HepG2 (cell line): Measurements from ENCODE around the gene SH3GL2. TPM values are rescaled to one million over a fixed set of nuclear protein-coding genes. Genes with fewer than 3 reads are reported as not detected.

Source experiments
- ATAC-seq: fragments of 200-7000 bp; cut with Tn5 transposase; 3 replicates; pipeline ENCODE4 v1.9.1; 2020; ENCODE audit warnings: mild to moderate bottlenecking, moderate library complexity
- BruUV-seq: library from RNA; stranded (reverse); fragments of 400-500 nt; replicated peaks from 2 replicates; lab custom pipeline; 2021; lab: Mats Ljungman, UMichigan
- CTCF ChIA-PET: fragments of 300-600 bp; formaldehyde crosslinking; extraction: SDS; loops from one replicate; lab custom pipeline; 2021; ENCODE audit warnings: low total read pairs, inconsistent platforms, low intra/inter-chr PET ratio; lab: Yijun Ruan, JAX
- POLR2A ChIA-PET: fragments of 350-600 bp; sonication (Branson Sonifier 250); formaldehyde crosslinking; loops from one replicate; lab custom pipeline; 2020; ENCODE audit warnings: antibody characterized with exemption, inconsistent platforms; lab: Yijun Ruan, JAX
- DNase-seq: peaks from one replicate; pipeline ENCODE4 v3.0.0-alpha.2; 2015; ENCODE audit warnings: low spot score
- FAIRE-seq: peaks from 3 replicates; lab custom pipeline; 2011; peaks lifted over from hg19 to GRCh38; lab: Jason Lieb, UNC
- H2AFZ ChIP-seq: one replicate; pipeline ENCODE4 v1.6.1; 2011; ENCODE audit warnings: low read length, inconsistent platforms
- H3K27ac ChIP-seq: fragments of 300-600 bp; 3 replicates; pipeline ENCODE4 v1.8.0; 2011; ENCODE audit warnings: mixed run types, mild to moderate bottlenecking, mixed read lengths, low read length, inconsistent platforms; ENCODE audit not compliant: insufficient read depth; ENCODE audit errors: extremely low read length
- H3K27me3 ChIP-seq, 2 experiments: fragments of 200-600 bp in 1 of 2; 2 replicates in 1 of 2; 3 replicates in 1 of 2; pipeline versions ENCODE4 v1.6.0 to v1.8.0; 2011; ENCODE audit warnings: low read length in 2 of 2, mild to moderate bottlenecking in 2 of 2, moderate library complexity in 2 of 2, inconsistent platforms in 1 of 2; ENCODE audit not compliant: insufficient read depth in 2 of 2, control insufficient read depth in 1 of 2
- H3K36me3 ChIP-seq, 2 experiments: fragments of 200-600 bp in 1 of 2; replicated peaks in 1 of 2; 2 replicates in 1 of 2; 3 replicates in 1 of 2; pipeline versions ENCODE4 v1.5.1 to v1.8.0; 2011; ENCODE audit warnings: low read length in 2 of 2, inconsistent platforms in 1 of 2; ENCODE audit not compliant: insufficient read depth in 2 of 2, control insufficient read depth in 1 of 2
- H3K4me1 ChIP-seq: 2 replicates; pipeline ENCODE4 v1.5.1; 2012; ENCODE audit warnings: low read length, inconsistent platforms; ENCODE audit not compliant: insufficient read depth
- H3K4me2 ChIP-seq: 2 replicates; pipeline ENCODE4 v1.6.0; 2011; ENCODE audit warnings: low read depth, low read length, inconsistent platforms
- H3K4me3 ChIP-seq, 3 experiments: fragments of 200-600 bp in 1 of 3; sonication (generic), shearing (Covaris generic) in 1 of 3; replicated peaks in 1 of 3; 2 replicates each; pipeline ENCODE4 v1.5.1; 2011 to 2016; ENCODE audit warnings: low read length in 3 of 3, inconsistent platforms in 2 of 3, low read depth in 2 of 3, mild to moderate bottlenecking in 2 of 3, control low read depth in 1 of 3, mixed read lengths in 1 of 3; ENCODE audit not compliant: insufficient read depth in 1 of 3
- H3K79me2 ChIP-seq: one replicate; pipeline ENCODE4 v1.6.1; 2011; ENCODE audit warnings: low read length, inconsistent platforms; ENCODE audit not compliant: insufficient read depth
- H3K9ac ChIP-seq: 2 replicates; pipeline ENCODE4 v1.6.0; 2011; ENCODE audit warnings: mild to moderate bottlenecking, low read depth, low read length, inconsistent platforms; ENCODE audit not compliant: insufficient read depth
- H3K9me3 ChIP-seq: 2 replicates; pipeline ENCODE4 v1.5.1; 2012; ENCODE audit warnings: mild to moderate bottlenecking, low read length
- H4K20me1 ChIP-seq: 2 replicates; pipeline ENCODE4 v1.6.0; 2011; ENCODE audit warnings: inconsistent platforms, mild to moderate bottlenecking, low read length, moderate library complexity; ENCODE audit not compliant: insufficient read depth
- CC2D1A ChIP-seq: sonication (generic); formaldehyde crosslinking; IDR thresholded peaks from 2 replicates; pipeline ENCODE4 v1.8.1; 2023; ENCODE audit warnings: mild to moderate bottlenecking, missing genetic modification reagents
- ESRRA ChIP-seq: sonication (generic); formaldehyde crosslinking; IDR thresholded peaks from 2 replicates; pipeline ENCODE4 v1.5.1; 2020; ENCODE audit warnings: mild to moderate bottlenecking, low read depth, missing genetic modification reagents
- FOXO1 ChIP-seq: sonication (generic); formaldehyde crosslinking; IDR thresholded peaks from 2 replicates; pipeline ENCODE4 v1.4.0; 2020; ENCODE audit warnings: missing genetic modification reagents
- IKZF5 ChIP-seq: IDR thresholded peaks from 2 replicates; pipeline ENCODE4 v1.6.1; 2018; ENCODE audit warnings: missing genetic modification reagents, mild to moderate bottlenecking, missing compliant biosample characterization
- PAWR ChIP-seq: sonication (generic); formaldehyde crosslinking; IDR thresholded peaks from 2 replicates; pipeline ENCODE4 v1.4.0; 2020; ENCODE audit warnings: missing genetic modification reagents, mild to moderate bottlenecking, borderline replicate concordance
- PBX3 ChIP-seq: sonication (generic); formaldehyde crosslinking; IDR thresholded peaks from 2 replicates; pipeline ENCODE4 v1.8.1; 2023; ENCODE audit warnings: missing genetic modification reagents, inconsistent platforms, borderline replicate concordance
- POLR2AphosphoS5 ChIP-seq: IDR thresholded peaks from 2 replicates; pipeline ENCODE4 v1.6.1; 2012; ENCODE audit warnings: low read depth, low read length
- THAP9 ChIP-seq: sonication (generic); formaldehyde crosslinking; IDR thresholded peaks from 2 replicates; pipeline ENCODE4; 2020; ENCODE audit warnings: missing genetic modification reagents, mild to moderate bottlenecking, borderline replicate concordance
- ZEB1 ChIP-seq: IDR thresholded peaks from 2 replicates; pipeline ENCODE4 v1.6.1; 2012; ENCODE audit warnings: mild to moderate bottlenecking, low read depth, inconsistent platforms; ENCODE audit not compliant: insufficient replicate concordance
- ZFYVE20 ChIP-seq: sonication (generic); formaldehyde crosslinking; IDR thresholded peaks from 2 replicates; pipeline ENCODE4 v1.8.0; 2023; ENCODE audit warnings: low read depth, mild to moderate bottlenecking, moderate library complexity, missing genetic modification reagents, borderline replicate concordance
- ZNF3 ChIP-seq: IDR thresholded peaks from 2 replicates; pipeline ENCODE4 v1.7.0; 2017; ENCODE audit warnings: inconsistent platforms
- ZNF460 ChIP-seq: sonication (generic); formaldehyde crosslinking; IDR thresholded peaks from 2 replicates; pipeline ENCODE4 v1.5.1; 2020; ENCODE audit warnings: missing genetic modification reagents, mild to moderate bottlenecking, borderline replicate concordance
- ZNF512B ChIP-seq: sonication (generic); formaldehyde crosslinking; IDR thresholded peaks from 2 replicates; pipeline ENCODE4 v1.5.1; 2020; ENCODE audit warnings: missing genetic modification reagents, mild to moderate bottlenecking, borderline replicate concordance
- ZNF557 ChIP-seq: sonication (generic); formaldehyde crosslinking; IDR thresholded peaks from 2 replicates; pipeline ENCODE4 v1.4.0; 2020; ENCODE audit warnings: missing genetic modification reagents
- WGBS: methylation state at CpG from one replicate; pipeline ENCODE4 v1.1.6; 2017; ENCODE audit warnings: low lambda C conversion rate; 5-methylcytosine and 5-hydroxymethylcytosine counted together
- in situ Hi-C: cut with HindIII; loops from 2 replicates; pipeline ENCODE4 v1.10.0; 2017; ENCODE audit warnings: low pct_unique_long_range_greater_than_20kb; ENCODE audit not compliant: extremely low pct_ligation_motif_present
- intact Hi-C: fragments of 100-400 bp; cut with micrococcal nuclease; formaldehyde crosslinking; loops from one replicate; pipeline ENCODE4 v1.10.0; 2022; ENCODE audit not compliant: unreplicated experiment
- polyA plus RNA-seq, 8 experiments: library from polyadenylated mRNA; depleted of rRNA in 3 of 8; stranded (reverse) in 7 of 8; unstranded in 1 of 8; fragments of >200 nt; fragmentation: Illumina TruSeq in 4 of 8; extraction: Trizol in 4 of 8; gene quantifications; 2 replicates each; pipeline versions ENCODE4 v1.2.1 to v1.2.3, GENCODE V29; 2011 to 2016; ENCODE audit warnings: low read depth in 4 of 8, missing spikeins in 1 of 8, mixed read lengths in 1 of 8; ENCODE audit not compliant: insufficient read depth in 1 of 8
- total RNA-seq, 5 experiments: library from RNA; depleted of rRNA; stranded (reverse); fragments of >200 nt; fragmentation: Illumina TruSeq; extraction: Trizol; gene quantifications; 2 replicates each; pipeline ENCODE4 v1.2.3, GENCODE V29; 2016; ENCODE audit warnings: low read depth in 1 of 5
- TF ChIP-seq, protein P1 (sequence below): sonication (generic); formaldehyde crosslinking; IDR thresholded peaks from 2 replicates; pipeline ENCODE4 v1.4.0; 2020; ENCODE audit warnings: mild to moderate bottlenecking, missing genetic modification reagents

Gene SH3GL2
- total and polyA plus RNA-seq, 2 of the 13 experiments (the other 11 are each of a cell fraction or from before 2014, with no cell fraction given) = 0.04 TPM; not detected in 1

DNA sequence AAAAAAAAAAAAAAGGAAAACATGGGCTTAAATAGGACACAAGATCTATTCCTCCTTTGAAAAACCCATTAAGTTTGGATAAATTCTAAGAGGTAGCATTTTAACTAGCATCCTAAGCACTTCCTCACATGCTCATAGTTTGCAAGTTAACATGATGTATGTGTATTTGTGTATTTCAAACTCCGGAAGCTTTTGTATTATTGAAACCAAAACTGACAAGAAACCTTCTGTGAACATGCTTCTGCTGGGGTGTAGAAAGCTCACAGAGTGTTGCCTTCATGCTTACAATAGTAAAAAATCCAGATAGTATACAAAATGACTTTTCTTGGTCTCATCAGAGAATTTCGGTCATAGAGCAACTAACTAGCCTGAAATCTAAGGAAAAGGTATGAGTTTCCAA is 103.8 kb downstream of the SH3GL2 start:
- BruUV-seq = no TSS peak
- ATAC-seq = no peak
- no peak for DNase-seq
- H3K9ac ChIP-seq = no peak overlapping the region
- no peak overlapping the region for H2AFZ ChIP-seq
- H3K4me2 ChIP-seq = no peak overlapping the region
- FAIRE-seq = no peak
- no peaks in the 10 kb centered on the region for H3K9me3 ChIP-seq
- H3K4me3 ChIP-seq = no peak overlapping the region
- no peaks in the 10 kb centered on the region for H3K36me3 ChIP-seq
- H3K79me2 ChIP-seq = no peaks in the 10 kb centered on the region
- in situ Hi-C loops = no loop called here
- H3K27ac ChIP-seq = no peak overlapping the region
- WGBS = 38% methylated on average over 2 of the region's 2 CpGs
- intact Hi-C loops = no loop called here
- no peaks in the 10 kb centered on the region for H4K20me1 ChIP-seq
- ChIA-PET POLR2A (no interaction called here), CTCF (no interaction called here)
- H3K4me1 ChIP-seq = no peaks in the 10 kb centered on the region
- no peaks in the 10 kb centered on the region for H3K27me3 ChIP-seq
- TF ChIP-seq ZFYVE20 (CRISPR knock-in tag) = no peak
- TF ChIP-seq, protein P1, sequence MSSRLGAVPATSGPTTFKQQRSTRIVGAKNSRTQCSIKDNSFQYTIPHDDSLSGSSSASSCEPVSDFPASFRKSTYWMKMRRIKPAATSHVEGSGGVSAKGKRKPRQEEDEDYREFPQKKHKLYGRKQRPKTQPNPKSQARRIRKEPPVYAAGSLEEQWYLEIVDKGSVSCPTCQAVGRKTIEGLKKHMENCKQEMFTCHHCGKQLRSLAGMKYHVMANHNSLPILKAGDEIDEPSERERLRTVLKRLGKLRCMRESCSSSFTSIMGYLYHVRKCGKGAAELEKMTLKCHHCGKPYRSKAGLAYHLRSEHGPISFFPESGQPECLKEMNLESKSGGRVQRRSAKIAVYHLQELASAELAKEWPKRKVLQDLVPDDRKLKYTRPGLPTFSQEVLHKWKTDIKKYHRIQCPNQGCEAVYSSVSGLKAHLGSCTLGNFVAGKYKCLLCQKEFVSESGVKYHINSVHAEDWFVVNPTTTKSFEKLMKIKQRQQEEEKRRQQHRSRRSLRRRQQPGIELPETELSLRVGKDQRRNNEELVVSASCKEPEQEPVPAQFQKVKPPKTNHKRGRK (CRISPR knock-in tag) = no peak
- no peak for TF ChIP-seq CC2D1A (CRISPR knock-in tag)
- TF ChIP-seq FOXO1 (CRISPR knock-in tag) = no peak
- TF ChIP-seq ZNF512B (CRISPR knock-in tag) = no peak
- TF ChIP-seq THAP9 (CRISPR knock-in tag) = no peak
- TF ChIP-seq ZNF460 = no peak
- no peak for TF ChIP-seq ZEB1
- no peak for TF ChIP-seq ESRRA (CRISPR knock-in tag)
- no peak for TF ChIP-seq PAWR (CRISPR knock-in tag)
- no peak for TF ChIP-seq PBX3
- no peak for TF ChIP-seq ZNF3 (CRISPR knock-in tag)
- no peak for TF ChIP-seq ZNF557 (CRISPR knock-in tag)
- no peak for TF ChIP-seq POLR2AphosphoS5
- TF ChIP-seq IKZF5 (CRISPR knock-in tag) = no peak
